ENCODE data around the gene GP5.

The GP5 gene

DNA sequence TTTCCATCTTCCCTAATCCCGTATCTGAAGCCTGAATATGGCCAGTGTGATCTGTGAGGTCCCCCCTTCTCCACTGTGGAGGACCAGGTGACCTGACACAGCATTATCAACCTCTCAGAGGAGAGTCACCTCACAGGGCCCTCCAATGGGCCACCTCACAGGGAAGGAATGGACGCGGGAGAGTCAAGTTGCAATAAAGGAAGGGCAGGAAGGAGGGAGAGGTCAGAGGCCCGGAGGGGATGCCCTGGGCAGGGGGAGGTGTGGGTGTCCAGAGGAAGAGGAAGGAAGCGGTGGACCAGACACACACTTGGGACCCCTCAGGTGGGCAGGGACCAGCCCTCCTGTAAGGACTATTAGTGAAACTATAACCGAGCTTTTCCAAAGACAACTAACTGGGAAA, 14.9 kb downstream of the GP5 start:
- H3K9ac ChIP-seq (ENCODE audit: low read depth, low read length), result no peak overlapping the region
- no peaks in the 10 kb centered on the region for H3K36me3 ChIP-seq (ENCODE audit: control insufficient read depth, insufficient read depth, low read length)
- H3K27me3 ChIP-seq (ENCODE audit: control insufficient read depth, insufficient read depth, low read length), result no peaks in the 10 kb centered on the region
- no peaks in the 10 kb centered on the region for H3K9me3 ChIP-seq (ENCODE audit: control insufficient read depth, insufficient read depth, low read length)
- no peaks in the 10 kb centered on the region for H3K4me1 ChIP-seq (ENCODE audit: control insufficient read depth, insufficient read depth, low read length)
- H3K4me3 ChIP-seq (ENCODE audit: low read depth, low read length), result no peak overlapping the region

GRCh38 chr3:194383276-194383940, 15.7 kb downstream of the GP5 start:
- Histone ChIP-seq H3K4me1 (ENCODE audit: control insufficient read depth, insufficient read depth, low read length) (no peaks in the 10 kb centered on the region), H3K27me3 (ENCODE audit: control insufficient read depth, insufficient read depth, low read length) (no peaks in the 10 kb centered on the region), H3K4me3 (ENCODE audit: low read depth, low read length) (no peak overlapping the region)

DNA sequence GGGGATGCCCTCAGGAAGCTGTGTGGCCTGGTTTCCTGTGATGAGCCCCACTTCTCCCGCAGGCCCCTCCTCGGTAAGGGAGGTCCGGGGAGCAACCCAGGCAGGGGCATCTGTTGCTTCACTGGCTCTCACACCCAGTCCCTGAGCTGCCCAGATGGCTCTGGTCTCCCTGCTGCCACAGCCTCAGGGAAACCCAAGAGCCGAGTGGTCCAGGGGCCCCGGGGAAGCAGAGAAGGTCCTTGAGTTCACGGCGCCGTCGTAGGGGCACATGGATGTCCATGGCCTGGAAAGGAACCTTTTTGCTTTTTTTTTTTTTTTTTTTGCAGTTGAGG, 16.2 kb downstream of the GP5 start:
- Histone ChIP-seq H3K9ac (ENCODE audit: low read depth, low read length) (no peak overlapping the region), H3K4me3 (ENCODE audit: low read depth, low read length) (no peak overlapping the region), H3K9me3 (ENCODE audit: control insufficient read depth, insufficient read depth, low read length) (no peaks in the 10 kb centered on the region), H3K36me3 (ENCODE audit: control insufficient read depth, insufficient read depth, low read length) (no peaks in the 10 kb centered on the region), H3K4me1 (ENCODE audit: control insufficient read depth, insufficient read depth, low read length) (no peaks in the 10 kb centered on the region), H3K27me3 (ENCODE audit: control insufficient read depth, insufficient read depth, low read length) (no peaks in the 10 kb centered on the region)

More at GRCh38 chr3:194383276-194383940, 15.7 kb downstream of the GP5 start:
- no peak overlapping the region for H3K9ac ChIP-seq (ENCODE audit: low read depth, low read length)
- H3K36me3 ChIP-seq (ENCODE audit: control insufficient read depth, insufficient read depth, low read length), result no peaks in the 10 kb centered on the region
- no peaks in the 10 kb centered on the region for H3K9me3 ChIP-seq (ENCODE audit: control insufficient read depth, insufficient read depth, low read length)

- Histone ChIP-seq H3K9me3 (ENCODE audit: control insufficient read depth, insufficient read depth, low read length) (no peaks in the 10 kb centered on the region), H3K27me3 (ENCODE audit: control insufficient read depth, insufficient read depth, low read length) (no peaks in the 10 kb centered on the region), H3K9ac (ENCODE audit: low read depth, low read length) (no peak overlapping the region), H3K36me3 (ENCODE audit: control insufficient read depth, insufficient read depth, low read length) (no peaks in the 10 kb centered on the region), H3K4me3 (ENCODE audit: low read depth, low read length) (no peak overlapping the region), H3K4me1 (ENCODE audit: control insufficient read depth, insufficient read depth, low read length) (no peaks in the 10 kb centered on the region)
These were observed 16.7 kb downstream of the GP5 start for GRCh38 chr3:194382196-194382891.

DNA sequence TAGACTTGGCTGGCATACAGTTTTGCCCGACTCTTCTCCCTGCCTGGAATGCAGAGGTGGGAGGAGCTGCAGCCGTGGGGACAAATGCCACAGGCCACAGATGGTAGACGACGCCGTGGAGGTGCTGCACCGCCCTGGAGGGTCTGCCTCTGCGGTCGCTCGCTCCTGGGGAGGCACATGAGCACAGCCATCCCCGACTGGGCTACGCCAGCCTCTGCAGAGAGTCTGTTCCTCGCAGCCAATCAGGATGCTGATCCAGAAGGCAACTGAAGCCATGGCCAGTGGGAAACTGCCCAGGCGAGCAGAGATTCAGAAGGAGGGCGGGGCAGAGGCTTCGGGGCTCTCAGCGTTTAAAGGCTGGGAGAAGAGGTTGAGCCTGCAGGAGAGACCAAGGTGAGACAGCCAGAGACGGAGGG, 17.6 kb downstream of the GP5 start:
- no peaks in the 10 kb centered on the region for H3K36me3 ChIP-seq (ENCODE audit: control insufficient read depth, insufficient read depth, low read length)

DNA sequence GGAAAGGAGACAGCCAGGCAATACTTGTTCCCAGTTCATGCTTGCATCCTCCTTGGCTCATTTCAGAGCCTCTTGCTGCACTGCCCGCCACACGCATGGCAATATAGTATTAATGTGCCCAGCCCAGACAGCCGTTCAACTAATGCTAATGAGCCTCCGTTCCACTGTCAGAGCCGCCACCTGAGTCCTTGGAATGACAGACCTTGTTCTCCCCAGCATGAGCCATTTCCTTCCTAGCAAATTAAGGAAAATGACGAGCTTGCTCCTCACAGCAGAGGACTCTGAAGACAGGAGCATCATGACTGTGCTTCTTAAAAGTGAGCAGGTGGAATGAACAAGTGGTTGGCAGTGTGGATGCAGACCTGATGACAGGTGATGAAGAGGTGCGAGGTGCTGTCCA, 18.7 kb downstream of the GP5 start:
- Histone ChIP-seq H3K27me3 (ENCODE audit: control insufficient read depth, insufficient read depth, low read length) (no peaks in the 10 kb centered on the region), H3K9me3 (ENCODE audit: control insufficient read depth, insufficient read depth, low read length) (no peaks in the 10 kb centered on the region), H3K4me3 (ENCODE audit: low read depth, low read length) (no peak overlapping the region), H3K9ac (ENCODE audit: low read depth, low read length) (no peak overlapping the region), H3K36me3 (ENCODE audit: control insufficient read depth, insufficient read depth, low read length) (no peaks in the 10 kb centered on the region), H3K4me1 (ENCODE audit: control insufficient read depth, insufficient read depth, low read length) (no peaks in the 10 kb centered on the region)

More for the DNA sequence above, 17.6 kb downstream of the GP5 start:
- H3K4me1 ChIP-seq (ENCODE audit: control insufficient read depth, insufficient read depth, low read length), result no peaks in the 10 kb centered on the region
- H3K27me3 ChIP-seq (ENCODE audit: control insufficient read depth, insufficient read depth, low read length), result no peaks in the 10 kb centered on the region
- H3K9me3 ChIP-seq (ENCODE audit: control insufficient read depth, insufficient read depth, low read length), result no peaks in the 10 kb centered on the region
- no peak overlapping the region for H3K4me3 ChIP-seq (ENCODE audit: low read depth, low read length)
- H3K9ac ChIP-seq (ENCODE audit: low read depth, low read length), result no peak overlapping the region

DNA sequence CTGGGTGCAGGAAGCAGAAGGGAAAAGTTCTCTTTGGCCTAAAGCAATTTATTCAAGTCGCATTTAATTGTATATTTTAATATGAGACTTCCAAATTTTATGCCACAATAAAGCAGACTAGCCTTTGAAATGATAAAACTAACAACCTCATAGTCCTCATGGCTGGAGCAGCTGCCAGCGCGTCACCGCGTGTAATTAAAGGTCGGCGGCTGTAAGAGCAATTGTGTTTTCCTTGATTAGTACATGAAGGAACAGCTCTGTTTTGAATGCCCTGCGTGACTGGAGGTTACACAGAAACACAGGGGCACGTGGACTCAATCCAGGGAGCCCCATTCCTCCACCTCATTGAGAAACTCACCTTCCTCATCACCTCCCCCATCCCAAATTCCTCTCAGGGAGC, 19.4 kb downstream of the GP5 start:
- no peaks in the 10 kb centered on the region for H3K4me1 ChIP-seq (ENCODE audit: control insufficient read depth, insufficient read depth, low read length)
- H3K36me3 ChIP-seq (ENCODE audit: control insufficient read depth, insufficient read depth, low read length), result no peaks in the 10 kb centered on the region
- no peaks in the 10 kb centered on the region for H3K27me3 ChIP-seq (ENCODE audit: control insufficient read depth, insufficient read depth, low read length)

GRCh38 chr3:194379231-194379630, 19.8 kb downstream of the GP5 start:
- Histone ChIP-seq H3K4me3 (ENCODE audit: low read depth, low read length) (no peak overlapping the region), H3K36me3 (ENCODE audit: control insufficient read depth, insufficient read depth, low read length) (no peaks in the 10 kb centered on the region), H3K27me3 (ENCODE audit: control insufficient read depth, insufficient read depth, low read length) (no peaks in the 10 kb centered on the region), H3K9me3 (ENCODE audit: control insufficient read depth, insufficient read depth, low read length) (no peaks in the 10 kb centered on the region), H3K9ac (ENCODE audit: low read depth, low read length) (no peak overlapping the region), H3K4me1 (ENCODE audit: control insufficient read depth, insufficient read depth, low read length) (no peaks in the 10 kb centered on the region)

More for the DNA sequence above, 19.4 kb downstream of the GP5 start:
- no peaks in the 10 kb centered on the region for H3K9me3 ChIP-seq (ENCODE audit: control insufficient read depth, insufficient read depth, low read length)
- no peak overlapping the region for H3K9ac ChIP-seq (ENCODE audit: low read depth, low read length)
- H3K4me3 ChIP-seq (ENCODE audit: low read depth, low read length), result no peak overlapping the region

- Histone ChIP-seq H3K4me3 (ENCODE audit: low read depth, low read length) (no peak overlapping the region), H3K36me3 (ENCODE audit: control insufficient read depth, insufficient read depth, low read length) (no peaks in the 10 kb centered on the region), H3K4me1 (ENCODE audit: control insufficient read depth, insufficient read depth, low read length) (no peaks in the 10 kb centered on the region), H3K27me3 (ENCODE audit: control insufficient read depth, insufficient read depth, low read length) (no peaks in the 10 kb centered on the region), H3K9ac (ENCODE audit: low read depth, low read length) (no peak overlapping the region), H3K9me3 (ENCODE audit: control insufficient read depth, insufficient read depth, low read length) (no peaks in the 10 kb centered on the region)
These were observed 21.4 kb downstream of the GP5 start for GRCh38 chr3:194377708-194378107.

GRCh38 chr3:194376241-194376560, 22.9 kb downstream of the GP5 start:
- H3K36me3 ChIP-seq (ENCODE audit: control insufficient read depth, insufficient read depth, low read length), result no peaks in the 10 kb centered on the region

GRCh38 chr3:194375473-194376240, 23.4 kb downstream of the GP5 start:
- no peaks in the 10 kb centered on the region for H3K4me1 ChIP-seq (ENCODE audit: control insufficient read depth, insufficient read depth, low read length)
- H3K36me3 ChIP-seq (ENCODE audit: control insufficient read depth, insufficient read depth, low read length), result no peaks in the 10 kb centered on the region
- H3K4me3 ChIP-seq (ENCODE audit: low read depth, low read length), result no peak overlapping the region
- no peaks in the 10 kb centered on the region for H3K9me3 ChIP-seq (ENCODE audit: control insufficient read depth, insufficient read depth, low read length)
- H3K27me3 ChIP-seq (ENCODE audit: control insufficient read depth, insufficient read depth, low read length), result no peaks in the 10 kb centered on the region
- H3K9ac ChIP-seq (ENCODE audit: low read depth, low read length), result no peak overlapping the region

More at GRCh38 chr3:194376241-194376560, 22.9 kb downstream of the GP5 start:
- Histone ChIP-seq H3K9ac (ENCODE audit: low read depth, low read length) (no peak overlapping the region), H3K27me3 (ENCODE audit: control insufficient read depth, insufficient read depth, low read length) (no peaks in the 10 kb centered on the region), H3K4me3 (ENCODE audit: low read depth, low read length) (no peak overlapping the region), H3K4me1 (ENCODE audit: control insufficient read depth, insufficient read depth, low read length) (no peaks in the 10 kb centered on the region), H3K9me3 (ENCODE audit: control insufficient read depth, insufficient read depth, low read length) (no peaks in the 10 kb centered on the region)

DNA sequence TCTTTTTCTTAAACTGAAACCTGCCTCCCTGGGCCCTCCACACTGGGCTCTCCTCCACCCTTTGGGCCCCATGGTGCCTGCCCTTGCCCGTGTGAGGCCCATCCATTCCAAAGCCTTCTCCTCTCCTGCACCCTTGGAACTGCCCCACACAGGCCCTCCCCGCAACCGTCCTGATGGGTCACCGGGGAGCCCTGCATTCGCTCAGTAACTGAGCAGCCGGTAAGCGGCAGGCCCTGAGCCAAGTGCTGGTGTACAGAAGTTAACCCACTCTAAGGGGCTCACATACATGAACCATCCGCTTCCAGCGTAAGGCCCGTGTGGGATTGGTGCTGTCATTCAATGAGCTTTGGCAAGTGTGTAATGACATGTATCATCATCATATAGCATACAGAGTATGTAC, 24.1 kb downstream of the GP5 start:
- Histone ChIP-seq H3K36me3 (ENCODE audit: control insufficient read depth, insufficient read depth, low read length) (no peaks in the 10 kb centered on the region), H3K27me3 (ENCODE audit: control insufficient read depth, insufficient read depth, low read length) (no peaks in the 10 kb centered on the region), H3K9me3 (ENCODE audit: control insufficient read depth, insufficient read depth, low read length) (no peaks in the 10 kb centered on the region), H3K4me1 (ENCODE audit: control insufficient read depth, insufficient read depth, low read length) (no peaks in the 10 kb centered on the region), H3K4me3 (ENCODE audit: low read depth, low read length) (no peak overlapping the region), H3K9ac (ENCODE audit: low read depth, low read length) (no peak overlapping the region)

Measured in iPS-15b (cell line).